Measurements from ENCODE around the gene MOV10L1.

The MOV10L1 gene

GRCh38 chr22:50089682-50090411, at the start of gene MOV10L1:
TSS of gene MOV10L1 (plus strand) at chr22:50090006. CDS start at chr22:50090089, 83 bp downstream.
- DNase-seq = peak in 18 of 58 donors; percentile 7 to 72 (median 34)

GRCh38 chr22:50040717-50041116, 49.1 kb upstream of the MOV10L1 start:
- no peak for DNase-seq

GRCh38 chr22:50041361-50042065, 48.3 kb upstream of the MOV10L1 start:
- DNase-seq = no peak

GRCh38 chr22:50044485-50045118, 45.2 kb upstream of the MOV10L1 start:
- DNase-seq = no peak

GRCh38 chr22:50045211-50046018, 44.4 kb upstream of the MOV10L1 start:
- no peak for DNase-seq

- no peak for DNase-seq
Measured at GRCh38 chr22:50046019-50046415, 43.8 kb upstream of the MOV10L1 start.

- no peak for DNase-seq
Measured at GRCh38 chr22:50046481-50047245, 43.1 kb upstream of the MOV10L1 start.

- no peak for DNase-seq
Measured at GRCh38 chr22:50047346-50047745, 42.5 kb upstream of the MOV10L1 start.

GRCh38 chr22:50048061-50048765, 41.6 kb upstream of the MOV10L1 start:
- no peak for DNase-seq

- no peak for DNase-seq
Measured at GRCh38 chr22:50048836-50049235, 41.0 kb upstream of the MOV10L1 start.

GRCh38 chr22:50049299-50050195, 40.3 kb upstream of the MOV10L1 start:
- no peak for DNase-seq

- DNase-seq = no peak
Measured at GRCh38 chr22:50051930-50052329, 37.9 kb upstream of the MOV10L1 start.

- no peak for DNase-seq
Measured at GRCh38 chr22:50053861-50054260, 35.9 kb upstream of the MOV10L1 start.

GRCh38 chr22:50056214-50056972, 33.4 kb upstream of the MOV10L1 start:
- DNase-seq = no peak

GRCh38 chr22:50057278-50058060, 32.3 kb upstream of the MOV10L1 start:
- DNase-seq = peak in 1 of 58 donors; percentile 25

- DNase-seq = no peak
Measured at GRCh38 chr22:50058061-50058905, 31.5 kb upstream of the MOV10L1 start, which contains the start of gene TTLL8. TSS of gene TTLL8 (minus strand) at chr22:50058298.

All from anterior cingulate cortex (tissue), 58 donors.